SU-DHL-6 (cell line): Measurements from ENCODE around the gene SHISA5.

Experiments used
- EZH2phosphoT487 ChIP-seq: fragments of 200-600 bp; sonication (generic), shearing (Covaris generic); conservative IDR thresholded peaks from 2 replicates; pipeline ENCODE4 v1.6.1; 2018; ENCODE audit warnings: mild to moderate bottlenecking, antibody characterized with exemption, low read length, moderate library complexity, mixed read lengths
- TF ChIP-seq, protein P1 (sequence below): fragments of 200-600 bp; sonication (generic); IDR thresholded peaks from one replicate; pipeline ENCODE4 v1.5.1; 2017; ENCODE audit warnings: antibody characterized with exemption, mild to moderate bottlenecking, low read length, moderate library complexity; ENCODE audit not compliant: insufficient read depth, poor library complexity, severe bottlenecking

DNA sequence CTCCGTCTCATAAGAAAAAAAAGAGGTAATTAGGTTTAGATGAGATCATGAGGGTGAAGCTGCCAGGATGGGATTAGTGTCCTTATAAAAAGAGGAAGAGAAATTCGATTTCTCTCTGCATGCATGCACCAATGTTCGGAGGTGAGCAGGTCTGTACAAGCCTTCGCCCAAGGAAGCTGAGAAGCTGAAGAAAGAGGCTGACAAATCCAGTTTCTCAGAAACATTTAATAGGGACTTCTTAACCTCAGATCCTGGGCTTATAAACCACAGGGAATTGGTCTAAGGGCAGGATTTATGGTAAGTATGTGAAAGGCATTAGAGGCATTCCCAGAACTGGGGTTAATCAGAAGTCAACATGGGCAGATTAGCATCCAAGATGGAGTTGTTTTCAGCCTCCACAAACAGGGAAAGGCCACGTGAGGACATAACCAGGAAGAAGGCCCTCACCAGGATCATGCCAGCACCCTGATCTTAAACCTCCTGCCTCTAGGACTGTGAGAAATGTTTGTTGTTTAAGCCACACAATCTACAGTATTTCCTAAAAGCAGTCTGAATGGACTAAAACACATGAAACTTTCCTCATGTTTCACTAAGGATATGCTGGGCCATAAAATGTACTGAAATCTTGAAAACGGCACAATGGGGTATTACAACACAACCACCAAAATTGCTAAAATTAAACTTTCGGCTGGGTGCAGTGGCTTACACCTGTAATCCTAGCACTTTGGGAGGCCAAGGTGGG lies 11.3 kb downstream of the SHISA5 start:
- TF ChIP-seq, protein P1, sequence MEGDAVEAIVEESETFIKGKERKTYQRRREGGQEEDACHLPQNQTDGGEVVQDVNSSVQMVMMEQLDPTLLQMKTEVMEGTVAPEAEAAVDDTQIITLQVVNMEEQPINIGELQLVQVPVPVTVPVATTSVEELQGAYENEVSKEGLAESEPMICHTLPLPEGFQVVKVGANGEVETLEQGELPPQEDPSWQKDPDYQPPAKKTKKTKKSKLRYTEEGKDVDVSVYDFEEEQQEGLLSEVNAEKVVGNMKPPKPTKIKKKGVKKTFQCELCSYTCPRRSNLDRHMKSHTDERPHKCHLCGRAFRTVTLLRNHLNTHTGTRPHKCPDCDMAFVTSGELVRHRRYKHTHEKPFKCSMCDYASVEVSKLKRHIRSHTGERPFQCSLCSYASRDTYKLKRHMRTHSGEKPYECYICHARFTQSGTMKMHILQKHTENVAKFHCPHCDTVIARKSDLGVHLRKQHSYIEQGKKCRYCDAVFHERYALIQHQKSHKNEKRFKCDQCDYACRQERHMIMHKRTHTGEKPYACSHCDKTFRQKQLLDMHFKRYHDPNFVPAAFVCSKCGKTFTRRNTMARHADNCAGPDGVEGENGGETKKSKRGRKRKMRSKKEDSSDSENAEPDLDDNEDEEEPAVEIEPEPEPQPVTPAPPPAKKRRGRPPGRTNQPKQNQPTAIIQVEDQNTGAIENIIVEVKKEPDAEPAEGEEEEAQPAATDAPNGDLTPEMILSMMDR, result no peak
- no peak for TF ChIP-seq EZH2phosphoT487
